HG03095 (cell line): ENCODE results near the gene PRRT2.

Experiments
- ATAC-seq: cut with Tn5 transposase; IDR thresholded peaks from one replicate; pipeline ENCODE4 v1.9.1; 2021; ENCODE audit warnings: moderate library complexity; ENCODE audit not compliant: unreplicated experiment

PRRT2 gene

GRCh38 chr16:29811170-29811895 lies 660 bp upstream of the PRRT2 start:
- ATAC-seq = peak; percentile 41

DNA sequence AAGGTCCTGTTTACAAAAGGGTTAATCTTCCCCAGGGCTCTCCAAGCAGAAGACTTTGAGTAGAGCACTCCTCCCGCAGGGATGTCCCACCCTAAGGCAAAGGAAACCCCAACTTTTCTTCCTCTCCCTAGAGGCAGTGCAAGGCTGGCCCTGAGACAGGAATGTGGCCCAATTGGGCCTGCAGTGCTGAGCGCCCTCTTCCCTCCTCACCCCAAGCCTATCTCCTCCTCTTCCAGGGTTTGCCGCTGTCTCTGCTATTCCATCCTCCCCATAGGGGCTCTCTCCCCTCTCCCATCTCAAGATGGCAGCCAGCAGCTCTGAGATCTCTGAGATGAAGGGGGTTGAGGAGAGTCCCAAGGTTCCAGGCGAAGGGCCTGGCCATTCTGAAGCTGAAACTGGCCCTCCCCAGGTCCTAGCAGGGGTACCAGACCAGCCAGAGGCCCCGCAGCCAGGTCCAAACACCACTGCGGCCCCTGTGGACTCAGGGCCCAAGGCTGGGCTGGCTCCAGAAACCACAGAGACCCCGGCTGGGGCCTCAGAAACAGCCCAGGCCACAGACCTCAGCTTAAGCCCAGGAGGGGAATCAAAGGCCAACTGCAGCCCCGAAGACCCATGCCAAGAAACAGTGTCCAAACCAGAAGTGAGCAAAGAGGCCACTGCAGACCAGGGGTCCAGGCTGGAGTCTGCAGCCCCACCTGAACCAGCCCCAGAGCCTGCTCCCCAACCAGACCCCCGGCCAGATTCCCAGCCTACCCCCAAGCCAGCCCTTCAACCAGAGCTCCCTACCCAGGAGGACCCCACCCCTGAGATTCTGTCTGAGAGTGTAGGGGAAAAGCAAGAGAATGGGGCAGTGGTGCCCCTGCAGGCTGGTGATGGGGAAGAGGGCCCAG lies 1.0 kb downstream of the PRRT2 start:
- ATAC-seq = no peak

DNA sequence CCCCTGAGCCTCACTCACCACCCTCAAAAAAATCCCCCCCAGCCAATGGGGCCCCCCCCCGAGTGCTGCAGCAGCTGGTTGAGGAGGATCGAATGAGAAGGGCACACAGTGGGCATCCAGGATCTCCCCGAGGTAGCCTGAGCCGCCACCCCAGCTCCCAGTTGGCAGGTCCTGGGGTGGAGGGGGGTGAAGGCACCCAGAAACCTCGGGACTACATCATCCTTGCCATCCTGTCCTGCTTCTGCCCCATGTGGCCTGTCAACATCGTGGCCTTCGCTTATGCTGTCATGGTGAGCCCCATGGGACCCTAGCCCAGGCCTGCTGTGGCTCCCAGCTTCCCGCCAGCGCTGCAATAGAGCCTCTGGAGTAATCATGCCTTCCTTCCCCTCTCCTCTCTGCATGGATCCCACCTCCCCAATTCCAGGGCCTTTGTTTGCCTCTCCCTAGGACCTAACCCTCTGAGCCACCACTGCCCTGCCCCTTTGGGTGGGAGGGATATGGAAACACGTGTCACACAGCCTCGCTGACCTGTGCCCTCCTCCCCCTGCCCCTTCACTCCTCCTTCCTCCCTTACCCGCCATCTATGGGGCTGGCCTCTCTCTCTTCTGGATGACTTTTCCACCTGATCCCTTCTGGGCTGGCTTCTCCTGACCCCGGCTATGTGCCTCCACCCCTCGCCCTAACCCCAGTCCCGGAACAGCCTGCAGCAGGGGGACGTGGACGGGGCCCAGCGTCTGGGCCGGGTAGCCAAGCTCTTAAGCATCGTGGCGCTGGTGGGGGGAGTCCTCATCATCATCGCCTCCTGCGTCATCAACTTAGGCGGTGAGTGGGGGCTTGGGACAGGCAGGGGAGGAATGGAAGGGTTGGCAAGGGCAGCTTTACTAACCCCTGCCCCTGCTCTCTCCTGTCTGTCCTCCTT lies 1.9 kb downstream of the PRRT2 start:
- ATAC-seq = no peak

DNA sequence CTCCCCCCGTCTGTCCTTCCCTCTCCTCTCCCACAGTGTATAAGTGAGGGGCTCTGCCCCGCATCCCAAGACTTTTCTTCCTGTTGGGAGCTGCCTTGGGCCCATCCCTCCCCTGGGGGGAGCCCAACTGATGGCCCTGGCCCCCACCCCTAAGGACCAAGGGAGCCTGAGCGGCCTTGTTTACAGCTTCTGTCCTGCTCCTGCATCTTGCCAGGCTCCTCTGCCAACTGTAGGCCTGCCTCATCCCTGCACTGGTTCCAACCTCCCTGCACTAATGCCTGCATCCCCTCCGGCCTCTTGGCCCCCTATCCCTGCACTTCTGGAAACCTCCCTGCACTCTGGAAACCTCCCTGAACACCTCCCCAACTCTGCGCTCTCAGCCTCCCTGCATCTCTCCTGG lies 2.6 kb downstream of the PRRT2 start:
- no peak for ATAC-seq

GRCh38 chr16:29815032-29815721 lies 3.2 kb downstream of the PRRT2 start:
- ATAC-seq = no peak

DNA sequence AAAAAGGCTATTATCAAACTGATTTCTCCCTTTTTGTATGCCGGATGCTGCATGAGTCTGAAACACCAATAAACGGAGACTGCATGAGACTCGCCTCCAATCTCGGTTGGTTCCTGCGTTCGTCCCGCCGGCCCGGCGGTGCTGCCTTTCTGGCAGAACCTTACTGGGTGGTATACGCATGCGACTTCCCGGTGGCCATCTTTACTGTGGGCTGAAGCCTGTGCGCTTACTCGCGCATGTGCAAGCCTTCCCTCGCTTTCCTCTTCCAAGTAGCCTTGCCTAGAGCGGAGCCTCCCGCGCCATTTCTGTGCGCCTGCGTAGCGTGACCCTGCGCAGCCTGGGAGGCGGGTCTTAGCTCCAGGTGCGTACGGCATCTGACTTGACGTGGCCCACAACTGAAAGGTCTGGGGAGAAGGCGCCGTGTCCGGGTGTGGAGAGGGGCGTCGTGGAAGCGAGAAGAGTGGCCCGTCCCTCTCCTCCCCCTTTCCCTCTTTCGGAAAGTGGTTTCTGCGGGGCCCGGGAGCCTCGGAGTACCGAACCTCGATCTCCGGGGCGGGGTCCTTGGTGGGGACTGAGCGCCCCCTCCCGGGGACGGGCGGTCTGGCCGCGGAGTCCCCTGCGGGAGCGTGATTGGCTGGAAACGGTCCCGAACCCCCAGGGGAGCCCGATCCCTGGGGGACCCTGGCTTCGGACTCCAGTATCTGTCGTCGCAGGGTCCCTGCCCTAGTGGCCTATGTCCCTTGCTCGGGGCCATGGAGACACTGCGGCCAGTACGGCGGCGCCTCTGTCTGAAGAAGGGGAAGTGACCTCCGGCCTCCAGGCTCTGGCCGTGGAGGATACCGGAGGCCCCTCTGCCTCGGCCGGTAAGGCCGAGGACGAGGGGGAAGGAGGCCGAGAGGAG lies 4.0 kb downstream of the PRRT2 start, which contains the start of gene PAGR1:
TSS of gene PAGR1 (plus strand) at position 360 of the 901 bp plus-strand sequence. CDS start at position 734, 374 bp downstream.
- ATAC-seq = peak; percentile 43

- ATAC-seq = peak; percentile 4
Observed at GRCh38 chr16:29816694-29817441, 4.9 kb downstream of the PRRT2 start.

DNA sequence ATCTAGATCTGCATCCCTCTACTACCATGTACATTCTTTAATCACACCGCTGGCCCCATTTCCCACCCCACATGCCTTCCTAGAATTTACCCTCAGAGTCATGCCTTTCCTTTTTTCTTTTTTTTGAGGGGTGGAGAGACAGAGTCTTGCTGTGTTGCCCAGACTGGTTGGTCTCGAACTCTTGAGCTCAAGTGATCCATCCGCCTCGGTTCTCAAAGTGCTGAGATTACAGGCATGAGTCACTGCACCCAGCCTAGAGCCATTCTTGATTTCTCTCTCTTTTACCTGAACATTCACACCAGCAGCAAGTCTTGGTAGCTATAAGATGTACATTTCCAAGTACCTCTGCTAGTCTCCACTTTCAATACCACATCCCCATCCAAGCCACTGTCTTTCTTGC lies 6.1 kb downstream of the PRRT2 start:
- no peak for ATAC-seq

DNA sequence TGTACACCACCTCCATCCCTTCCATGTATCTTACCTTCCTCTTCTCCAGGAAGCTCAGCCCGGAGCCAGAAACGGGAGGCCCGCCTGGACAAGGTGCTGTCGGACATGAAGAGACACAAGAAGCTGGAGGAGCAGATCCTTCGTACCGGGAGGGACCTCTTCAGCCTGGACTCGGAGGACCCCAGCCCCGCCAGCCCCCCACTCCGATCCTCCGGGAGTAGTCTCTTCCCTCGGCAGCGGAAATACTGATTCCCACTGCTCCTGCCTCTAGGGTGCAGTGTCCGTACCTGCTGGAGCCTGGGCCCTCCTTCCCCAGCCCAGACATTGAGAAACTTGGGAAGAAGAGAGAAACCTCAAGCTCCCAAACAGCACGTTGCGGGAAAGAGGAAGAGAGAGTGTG lies 7.5 kb downstream of the PRRT2 start:
- ATAC-seq = no peak

GRCh38 chr16:29820271-29820701 lies 8.3 kb downstream of the PRRT2 start, which contains the start of gene MVP:
MVP (plus strand) TSS chr16:29820462; CDS start chr16:29830550, 10,088 bp downstream.
- no peak for ATAC-seq

DNA sequence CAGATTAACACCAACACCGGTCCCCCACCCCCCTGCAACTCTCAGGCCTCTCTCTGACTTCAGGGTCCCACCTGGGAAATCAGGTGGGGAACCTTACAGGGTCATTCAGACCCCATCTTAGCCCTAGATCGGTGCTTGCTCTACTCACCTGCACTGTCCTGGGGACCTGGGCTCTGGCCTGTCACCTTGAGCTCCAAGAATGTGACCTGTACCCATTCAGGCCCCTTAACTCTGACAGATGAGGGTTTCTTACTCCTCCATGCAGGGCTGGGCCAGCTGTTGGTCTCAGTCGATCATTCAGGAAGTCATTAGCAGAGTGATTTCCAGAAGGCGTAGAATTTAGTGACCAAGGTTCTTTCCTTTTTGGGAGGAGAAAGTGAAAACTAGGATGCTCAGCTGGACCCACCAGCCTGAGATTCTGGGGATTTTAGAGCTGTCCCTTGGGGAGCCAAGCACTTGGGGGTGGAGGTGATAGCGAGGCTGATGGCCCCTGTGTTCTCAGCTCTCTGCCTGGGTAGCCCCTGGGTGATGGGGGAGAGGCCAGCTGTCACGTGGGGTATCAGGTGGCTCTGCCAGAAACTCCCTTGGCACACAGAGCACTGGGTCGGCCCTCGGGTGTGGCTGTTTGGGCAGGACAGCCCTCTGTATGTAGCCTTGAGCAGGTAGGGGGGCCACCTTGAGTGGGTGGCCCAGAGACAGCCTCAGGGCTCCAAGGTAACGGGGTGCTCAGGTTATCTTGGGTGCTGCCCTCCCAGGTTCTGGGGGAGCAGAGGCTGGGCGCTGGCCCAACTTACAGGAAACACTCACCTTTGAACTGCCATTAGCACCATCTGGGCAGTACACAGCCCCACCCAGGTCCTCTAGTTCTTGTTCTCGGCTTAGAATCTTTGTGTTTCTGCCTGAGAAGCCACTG lies 9.0 kb downstream of the PRRT2 start:
- peak; percentile 38 for ATAC-seq

- no peak for ATAC-seq
Observed at GRCh38 chr16:29821643-29822115, 9.7 kb downstream of the PRRT2 start.

- ATAC-seq = no peak
Observed at GRCh38 chr16:29824589-29825144, 12.7 kb downstream of the PRRT2 start.

- no peak for ATAC-seq
Observed at GRCh38 chr16:29825145-29826044, 13.4 kb downstream of the PRRT2 start.

DNA sequence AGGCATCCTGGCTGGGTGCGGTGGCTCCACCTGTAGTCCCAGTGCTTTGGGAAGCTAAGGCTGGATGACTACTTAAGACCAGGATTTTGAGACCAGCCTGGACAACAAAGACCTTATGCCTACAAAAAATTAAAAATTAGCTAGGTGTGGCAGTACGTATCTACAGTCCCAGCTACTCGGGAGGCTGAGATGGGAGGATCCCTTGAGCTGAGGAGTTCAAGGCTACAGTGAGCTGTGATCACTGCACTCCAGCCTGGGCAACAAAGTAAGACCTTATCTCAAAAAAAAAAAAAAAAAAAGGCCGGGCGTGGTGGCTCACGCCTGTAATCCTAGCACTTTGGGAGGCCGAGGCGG lies 14.3 kb downstream of the PRRT2 start:
- no peak for ATAC-seq

GRCh38 chr16:29830774-29831173 lies 18.8 kb downstream of the PRRT2 start:
- no peak for ATAC-seq
